GM19452 (cell line): ENCODE measurements around the gene ETNK1.

Experiments
- ATAC-seq: cut with Tn5 transposase; IDR thresholded peaks from one replicate; pipeline ENCODE4 v1.9.1; 2021; ENCODE audit not compliant: unreplicated experiment

ETNK1 gene

DNA sequence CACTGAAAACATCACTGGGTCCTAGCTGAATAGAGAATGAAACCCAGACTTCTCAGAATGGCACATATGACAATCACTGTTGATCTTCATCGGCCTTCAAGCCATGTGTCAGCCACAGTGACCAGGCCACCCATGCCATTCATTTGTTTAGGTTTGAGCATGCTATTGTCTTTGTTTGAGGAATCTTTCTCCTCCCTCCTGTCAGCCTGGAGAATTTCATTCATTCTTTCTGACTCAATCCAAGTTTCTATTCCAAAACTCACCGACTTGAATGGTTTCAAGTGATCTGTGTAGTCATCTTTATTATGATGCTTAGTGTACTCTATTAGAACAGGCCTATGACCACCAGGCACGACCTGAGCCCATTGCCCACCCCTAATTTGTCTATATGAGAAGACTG lies 106.3 kb downstream of the ETNK1 start:
- no peak for ATAC-seq

DNA sequence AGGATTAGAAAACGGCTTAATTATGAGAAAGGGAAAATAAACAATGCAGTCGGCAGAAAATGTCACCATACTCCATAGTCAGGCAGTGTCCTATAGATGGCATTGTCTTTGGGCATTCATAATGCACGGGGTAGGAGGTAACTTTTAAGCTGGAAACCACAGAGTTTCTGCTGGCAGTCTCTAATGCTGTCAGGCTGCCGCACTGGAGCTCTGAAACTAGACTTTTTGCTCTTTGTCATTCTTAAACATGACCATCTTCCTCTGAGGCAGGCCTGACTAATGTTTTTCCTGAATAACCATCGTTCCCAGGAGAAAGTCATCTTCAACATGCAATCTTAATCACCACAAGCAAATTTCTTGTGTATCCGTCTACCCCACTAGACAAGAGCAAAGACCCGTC lies 108.8 kb downstream of the ETNK1 start:
- no peak for ATAC-seq

DNA sequence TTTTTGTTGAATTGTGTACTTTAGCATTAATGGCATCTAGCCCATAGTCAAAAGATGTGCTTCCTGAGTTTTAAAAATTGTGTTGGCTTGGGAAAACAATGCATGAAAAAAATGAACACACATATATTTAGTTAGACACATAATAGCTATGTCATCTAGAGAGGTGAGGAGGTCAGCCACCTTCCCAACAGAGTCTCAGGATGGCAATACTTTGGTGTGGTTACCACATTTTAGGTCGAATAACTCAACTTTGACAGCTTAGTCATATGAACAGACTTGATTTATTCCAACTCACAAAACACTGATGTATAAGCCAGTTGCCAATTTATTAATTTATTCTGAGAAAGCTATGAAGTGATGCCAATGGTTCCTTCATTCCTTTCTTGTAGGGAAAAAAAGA lies 114.0 kb downstream of the ETNK1 start:
- no peak for ATAC-seq
